Activated T-cell treated with anti-CD3 and anti-CD28 coated beads for 24 hours (primary cell): ENCODE measurements around the gene TMEM218.
"Not testable (repeated sequence)": the region's sequence is repeated elsewhere in the genome, so short reads cannot be mapped to it uniquely, and the experiment has no call there.

Source experiments
- DNase-seq: peaks from one replicate; pipeline ENCODE4 v3.0.0-alpha.2; 2020; ENCODE audit warnings: low read depth

Gene TMEM218

DNA sequence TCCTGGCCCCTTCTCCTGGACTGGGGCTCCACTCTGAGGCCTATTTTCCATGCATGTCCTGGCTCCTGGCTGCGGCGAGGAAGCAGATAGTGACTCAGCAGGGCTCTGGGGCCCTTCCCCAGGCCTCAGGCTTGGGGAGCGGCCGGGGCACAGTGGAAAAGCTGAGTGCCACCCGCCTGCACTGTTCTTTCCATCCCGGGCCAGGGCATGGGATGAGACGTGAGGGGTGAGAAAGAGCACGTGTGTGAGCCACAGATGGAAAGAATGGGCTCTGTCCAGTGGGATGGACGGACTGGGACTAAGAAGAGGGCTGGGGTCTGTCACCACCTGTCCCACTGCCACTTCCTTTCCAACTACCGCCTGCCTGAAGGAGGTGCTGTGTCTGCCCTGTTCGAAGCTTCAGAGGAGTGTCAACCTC lies 35.5 kb downstream of the TMEM218 start:
- no peak for DNase-seq

DNA sequence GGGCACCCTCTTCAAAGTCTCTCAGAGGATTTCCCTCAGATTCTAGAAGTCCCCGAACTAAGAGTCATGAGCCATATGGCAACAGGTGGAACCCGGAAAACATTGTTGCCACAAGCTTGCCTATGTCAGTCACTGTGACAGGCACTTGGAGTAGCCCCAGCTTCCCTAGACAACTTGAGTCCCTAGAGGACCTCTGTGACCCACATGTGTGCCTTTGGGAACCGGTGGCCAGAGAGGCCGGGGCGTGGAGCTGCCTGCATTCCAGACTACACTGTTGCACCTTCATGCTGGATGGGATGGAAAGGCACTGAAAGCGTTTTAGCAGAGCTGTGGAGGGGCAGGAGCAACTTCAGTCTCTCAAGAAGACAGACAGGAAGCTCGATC lies 36.2 kb downstream of the TMEM218 start:
- no peak for DNase-seq

- DNase-seq, result no peak
Observed at GRCh38 chr11:125074511-125075241, 36.8 kb downstream of the TMEM218 start.

DNA sequence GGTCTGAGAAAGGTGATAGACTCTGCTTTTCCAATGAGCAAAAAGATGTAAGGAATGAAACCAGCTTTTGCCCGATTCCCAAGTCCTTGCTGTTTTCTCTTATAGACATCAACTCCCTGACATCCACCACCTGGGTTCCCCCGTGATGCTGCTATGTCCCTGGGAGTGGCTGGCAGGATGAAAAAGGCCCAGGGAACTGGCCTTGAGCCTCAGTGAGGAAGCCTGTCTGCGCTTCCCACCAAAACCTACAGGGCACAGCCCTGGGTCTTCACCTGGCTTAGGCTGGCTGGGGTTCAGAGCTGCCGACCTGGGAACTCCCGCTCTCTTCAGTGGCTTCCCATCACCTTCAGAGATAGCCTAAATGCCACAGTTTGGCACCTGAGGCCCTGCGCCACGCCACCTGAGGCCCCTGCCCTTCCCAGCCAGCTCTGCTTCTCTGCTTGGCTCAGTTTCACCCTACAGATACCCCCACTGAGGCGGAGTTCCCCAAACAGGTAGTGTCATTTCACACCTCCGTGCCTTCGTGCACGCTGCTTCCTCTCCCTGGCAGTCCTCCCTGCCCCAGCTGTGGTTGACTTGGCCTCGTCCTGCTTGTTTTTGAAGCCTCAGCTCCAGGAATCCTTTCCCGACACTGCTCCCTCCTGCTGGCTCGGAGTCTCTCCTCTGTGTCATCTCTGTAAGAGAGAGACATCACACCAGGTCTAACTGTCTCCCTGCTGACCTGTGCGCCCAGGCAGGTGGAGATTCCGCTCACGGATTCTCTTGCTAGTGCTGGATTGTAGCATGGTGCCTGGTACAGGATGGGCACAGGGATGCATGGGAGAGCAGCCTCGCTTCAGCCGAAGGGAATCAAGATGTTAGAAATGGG lies 37.6 kb downstream of the TMEM218 start:
- no peak for DNase-seq

DNA sequence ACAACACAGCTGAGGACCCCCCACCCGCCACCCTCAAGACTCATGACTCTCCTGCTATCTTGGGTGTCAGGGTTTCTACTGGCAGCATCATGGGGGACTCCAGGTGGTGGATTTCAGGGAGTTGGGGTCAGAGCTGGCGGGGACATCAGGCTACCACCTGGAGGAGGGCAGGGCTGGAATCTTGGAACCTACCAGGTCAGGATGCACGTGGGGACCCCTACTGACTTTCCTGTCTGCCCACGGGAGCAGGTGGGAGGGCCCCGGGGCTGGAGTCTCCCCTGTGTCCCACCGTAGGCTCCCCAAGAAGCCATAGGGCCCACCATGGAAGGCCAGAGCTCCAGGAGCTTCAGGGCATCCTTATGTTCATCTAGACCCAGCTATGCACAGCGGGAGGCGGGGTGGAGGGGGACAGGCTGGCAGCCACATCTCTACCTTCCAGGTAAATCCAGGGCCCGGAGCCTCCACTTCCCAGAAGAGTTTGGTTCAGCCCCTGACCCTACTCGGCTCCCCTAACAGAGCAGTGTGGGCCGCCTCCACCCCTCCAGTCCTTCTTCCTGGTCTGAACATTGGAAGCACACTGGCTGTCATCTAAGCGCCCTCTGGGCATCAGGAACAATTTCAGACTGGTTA lies 38.4 kb downstream of the TMEM218 start:
- DNase-seq, result no peak

DNA sequence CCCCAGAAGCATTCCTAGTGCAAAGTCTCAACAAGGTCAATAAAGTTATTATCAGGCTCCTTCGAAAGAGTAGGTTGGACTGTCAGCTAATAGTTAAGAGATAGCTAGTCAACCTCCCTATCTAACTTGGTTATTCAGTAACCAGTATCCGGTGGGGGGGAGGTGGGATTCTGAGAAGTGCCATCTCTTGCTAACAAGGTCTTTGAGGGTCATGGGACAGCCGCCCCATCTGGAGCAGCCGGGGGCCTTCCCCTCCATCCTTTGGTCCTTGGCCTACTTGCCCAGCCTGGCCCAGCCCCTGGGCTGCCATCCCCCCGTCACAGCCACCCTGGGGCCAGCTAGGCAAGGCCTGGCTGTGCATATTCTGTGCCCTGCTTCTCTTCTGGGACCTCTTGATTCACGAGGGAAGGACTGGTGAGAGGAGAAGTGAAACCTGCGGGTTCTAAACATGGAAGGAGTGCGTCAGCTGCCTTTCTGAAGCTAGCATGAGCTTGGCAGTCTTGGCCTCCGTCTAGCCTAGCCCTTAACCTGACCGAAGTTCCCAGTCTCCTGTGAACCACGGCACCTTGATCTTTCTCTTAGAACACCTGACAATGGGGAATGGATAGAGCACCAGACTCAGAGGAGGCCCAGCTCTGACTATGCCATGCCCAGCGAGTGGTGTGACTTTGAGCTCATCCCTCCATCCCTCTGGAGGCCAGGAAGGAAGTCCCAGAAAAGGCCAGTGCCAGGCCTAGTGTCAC lies 39.0 kb downstream of the TMEM218 start:
- no peak for DNase-seq

DNA sequence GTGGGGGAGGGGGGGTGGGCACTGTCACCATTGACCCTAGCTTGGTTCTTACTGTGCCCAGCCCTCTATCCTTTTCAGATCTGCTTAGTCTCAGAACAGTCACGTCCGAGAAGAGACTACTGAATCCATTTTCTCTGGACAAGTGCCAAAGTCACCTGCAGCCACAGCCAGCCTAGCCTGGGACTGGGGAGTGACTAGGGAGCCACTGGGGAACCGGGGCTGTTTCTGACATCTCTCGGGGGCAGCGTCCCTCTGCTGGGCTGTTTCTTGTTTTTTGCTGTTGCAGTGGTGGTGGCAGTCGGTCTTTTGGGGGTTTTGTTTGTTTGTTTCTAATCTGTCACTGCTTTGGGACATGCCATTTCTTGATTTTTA lies 39.6 kb downstream of the TMEM218 start:
- no peak for DNase-seq

- DNase-seq, result no peak
Observed at GRCh38 chr11:125071435-125071834, 40.0 kb downstream of the TMEM218 start.

- DNase-seq, result no peak
Observed at GRCh38 chr11:125070699-125071254, 40.6 kb downstream of the TMEM218 start.

GRCh38 chr11:125069796-125070195 lies 41.6 kb downstream of the TMEM218 start:
- no peak for DNase-seq

DNA sequence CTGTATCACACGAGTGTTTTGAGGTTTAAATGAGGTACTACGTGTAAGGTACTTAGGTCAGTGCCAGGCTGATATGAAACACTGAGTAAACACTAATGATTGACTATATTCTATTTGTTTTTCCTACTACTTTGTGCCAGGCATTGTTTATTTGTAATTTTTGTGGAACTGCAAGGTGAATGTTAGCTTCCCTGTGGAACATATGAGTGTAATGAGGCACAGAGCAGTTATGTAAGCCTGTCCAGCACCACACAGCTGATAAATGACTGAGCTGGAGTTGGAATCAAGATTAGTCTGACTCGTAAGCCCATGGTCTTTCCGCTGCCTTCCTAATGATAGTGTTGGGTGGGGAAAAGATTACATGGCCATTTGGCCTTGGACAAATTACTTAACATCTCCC lies 42.4 kb downstream of the TMEM218 start:
- DNase-seq, result no peak

DNA sequence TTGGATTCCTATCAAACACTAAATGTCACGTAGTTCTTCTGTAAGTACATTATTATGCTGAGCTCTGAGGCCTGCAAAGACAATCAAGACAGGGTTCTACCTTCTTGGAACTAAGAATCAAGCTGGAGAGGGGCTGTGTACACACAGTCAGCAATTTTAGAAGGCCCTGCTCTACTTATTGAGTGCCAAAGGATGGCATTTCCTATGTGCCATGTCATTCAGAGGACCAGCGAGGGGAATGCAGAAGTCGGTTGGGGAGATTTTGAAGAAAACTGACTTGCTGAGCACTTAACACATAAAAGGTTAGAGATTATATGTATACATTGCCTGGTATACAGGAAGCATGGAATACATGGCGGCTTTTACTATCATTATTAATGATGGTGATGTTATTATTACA lies 43.1 kb downstream of the TMEM218 start:
- no peak for DNase-seq

GRCh38 chr11:125064070-125064469 lies 47.4 kb downstream of the TMEM218 start:
- DNase-seq, result no peak

DNA sequence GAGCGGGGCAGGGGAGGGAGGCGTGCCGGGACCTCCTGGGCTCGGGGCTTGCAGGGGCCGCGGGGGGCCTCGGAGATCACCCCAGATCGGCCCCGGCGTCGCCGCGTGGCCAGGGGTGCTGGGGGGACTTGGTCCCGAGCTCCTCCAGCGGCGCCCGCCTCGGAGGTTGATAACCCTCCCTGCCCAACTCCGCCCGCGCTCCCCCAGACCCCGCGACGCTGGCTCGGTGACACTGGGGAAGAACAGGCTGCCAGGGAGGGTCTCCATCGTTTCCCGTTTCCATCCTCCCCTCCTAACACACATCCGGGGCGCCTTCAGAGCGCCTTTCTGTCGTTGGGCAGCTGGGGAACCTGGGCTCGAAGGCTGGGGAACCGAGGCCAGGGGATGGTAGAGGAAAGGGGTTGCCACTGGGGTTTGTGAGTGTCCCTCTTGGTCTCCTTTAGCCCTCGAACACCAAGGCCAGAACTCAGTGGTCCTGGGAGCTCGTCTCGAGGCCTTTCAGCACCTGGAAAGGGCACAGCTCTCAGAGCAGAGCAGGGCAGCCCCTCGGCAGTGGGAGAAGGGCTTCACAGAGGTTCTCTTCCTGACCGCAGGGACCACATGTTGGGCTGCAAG lies 47.9 kb downstream of the TMEM218 start:
- no peak for DNase-seq

- DNase-seq, result peak; percentile 15
Observed at GRCh38 chr11:125062931-125063428, 48.4 kb downstream of the TMEM218 start, which contains the start of gene SLC37A2. Gene SLC37A2, plus strand, starts transcription at chr11:125063305. Its CDS starts 63 bp downstream, at chr11:125063368.

DNA sequence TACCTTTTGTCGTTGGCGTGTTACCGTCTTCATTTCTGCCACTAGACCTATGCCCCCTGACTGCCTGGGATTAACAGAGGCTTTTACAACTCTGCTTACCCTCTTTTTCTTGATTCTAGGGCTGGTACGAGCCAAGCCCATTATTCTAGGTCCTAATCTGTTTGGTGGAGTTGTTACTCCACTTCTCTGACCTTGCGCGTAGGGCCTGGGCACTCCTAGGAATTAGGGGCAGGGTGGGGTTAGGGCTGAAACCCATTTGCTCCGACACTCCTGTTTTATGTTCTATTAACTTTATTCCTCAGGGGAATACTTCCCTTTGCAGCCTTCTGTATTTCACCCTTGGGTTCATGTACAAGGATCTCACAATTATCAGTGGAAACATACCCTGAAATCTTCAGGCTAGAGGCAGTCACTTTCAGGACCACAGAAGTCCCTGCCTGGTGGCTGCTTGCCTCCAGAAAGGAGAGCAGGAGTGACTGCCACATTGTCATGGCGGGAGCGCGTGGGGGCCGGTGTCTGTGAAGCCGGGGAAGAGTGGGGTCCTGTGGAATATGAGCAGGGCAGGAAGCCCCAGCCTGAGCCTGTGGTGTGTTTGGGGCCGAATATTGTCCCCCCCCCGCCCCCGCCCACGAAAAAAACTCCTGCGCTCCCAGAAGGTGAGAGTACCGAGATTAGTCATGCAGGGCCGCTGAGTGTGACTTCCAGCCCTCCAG lies 49.1 kb downstream of the TMEM218 start:
- DNase-seq, result no peak

DNA sequence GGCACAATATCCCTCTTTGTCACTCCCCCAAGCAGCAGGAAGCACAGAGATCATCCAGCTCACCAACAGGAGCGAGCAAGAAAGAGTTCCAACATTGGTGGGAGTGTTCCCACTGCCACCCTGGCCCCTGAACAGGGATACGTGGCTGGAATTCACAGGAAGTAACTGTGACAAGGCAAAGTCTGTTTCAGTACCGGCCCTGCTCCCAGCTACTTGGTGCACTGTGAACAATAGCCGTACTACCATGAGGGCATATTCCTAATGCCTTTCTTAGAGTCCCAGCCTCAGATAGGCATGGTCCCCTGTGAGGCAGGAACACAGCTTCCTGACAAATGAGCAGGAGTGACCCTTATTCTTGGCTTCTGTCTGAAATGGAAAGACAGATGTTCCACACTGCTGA lies 50.1 kb downstream of the TMEM218 start:
- no peak for DNase-seq

GRCh38 chr11:125057693-125058016 lies 53.8 kb downstream of the TMEM218 start:
- DNase-seq, result no peak

DNA sequence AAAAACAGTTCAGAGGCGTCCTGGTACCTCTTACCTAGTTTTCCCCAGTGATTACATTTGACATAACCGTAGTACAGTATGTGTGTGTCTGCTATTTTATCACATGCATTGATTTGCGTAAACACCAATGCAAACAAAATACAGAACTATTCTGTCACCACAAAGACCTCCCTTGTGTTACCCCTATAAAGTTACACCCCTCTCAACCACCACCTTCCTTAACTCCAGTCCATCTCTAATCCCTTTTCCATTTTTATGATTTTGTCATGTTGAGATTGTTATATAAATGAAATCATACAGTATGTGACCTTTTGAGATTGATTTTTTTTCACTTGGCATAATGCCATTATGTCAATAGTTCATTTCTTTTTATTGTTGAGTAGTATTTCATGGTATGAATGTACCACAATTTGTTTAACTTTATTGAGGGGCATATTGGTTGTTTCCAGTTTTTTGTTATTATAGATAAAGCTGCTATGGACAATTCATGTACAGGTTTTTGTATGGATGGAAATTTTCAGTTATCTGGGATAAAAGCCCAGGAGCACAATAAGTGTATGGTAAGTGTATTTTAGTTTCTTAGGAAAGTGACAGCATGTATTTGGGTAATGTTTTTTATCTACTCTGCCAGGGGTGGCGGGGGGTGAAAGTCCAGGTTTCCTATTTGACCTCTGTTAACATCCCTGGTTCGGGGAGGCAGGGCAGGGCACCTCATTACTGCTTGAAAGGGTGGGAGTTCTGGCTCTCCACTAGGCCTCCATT lies 54.3 kb downstream of the TMEM218 start:
- DNase-seq, result no peak

GRCh38 chr11:125056111-125056510 lies 55.3 kb downstream of the TMEM218 start:
- not testable (repeated sequence) for DNase-seq
